Breast epithelium (tissue), 3 donors: Measurements from ENCODE around the gene SLC16A13.

Experiments used
- CTCF ChIP-seq, 3 donors: fragments of 450-650 bp; IDR thresholded peaks; one replicate each; pipeline ENCODE4 v1.5.1; 2016 to 2017; ENCODE audit warnings: antibody characterized with exemption in 3 of 3, mild to moderate bottlenecking in 3 of 3, moderate library complexity in 3 of 3
- POLR2A ChIP-seq: fragments of 450-650 bp; IDR thresholded peaks from one replicate; pipeline ENCODE4 v1.6.1; 2016; ENCODE audit warnings: antibody characterized with exemption, mild to moderate bottlenecking, moderate library complexity
- POLR2AphosphoS5 ChIP-seq, 3 donors: sonication (generic); formaldehyde crosslinking; IDR thresholded peaks; one replicate each; pipeline ENCODE4 v1.6.1; 2017; ENCODE audit warnings: antibody characterized with exemption in 3 of 3

GRCh38 chr17:7007143-7007542 lies 28.7 kb upstream of the SLC16A13 start:
- no peak for TF ChIP-seq CTCF (IDR thresholded peaks at IDR 0.05)
- no peak for TF ChIP-seq POLR2A
- no peak for TF ChIP-seq POLR2AphosphoS5 (IDR thresholded peaks at IDR 0.05)
